ENCODE results near the gene MAD1L1. TPM values are rescaled to one million over a fixed set of nuclear protein-coding genes. Genes with fewer than 3 reads are reported as not detected.

Gene MAD1L1
- total RNA-seq, 4 donors from 2014 or later = 18.4 to 39.1 (median 25.7) TPM

DNA sequence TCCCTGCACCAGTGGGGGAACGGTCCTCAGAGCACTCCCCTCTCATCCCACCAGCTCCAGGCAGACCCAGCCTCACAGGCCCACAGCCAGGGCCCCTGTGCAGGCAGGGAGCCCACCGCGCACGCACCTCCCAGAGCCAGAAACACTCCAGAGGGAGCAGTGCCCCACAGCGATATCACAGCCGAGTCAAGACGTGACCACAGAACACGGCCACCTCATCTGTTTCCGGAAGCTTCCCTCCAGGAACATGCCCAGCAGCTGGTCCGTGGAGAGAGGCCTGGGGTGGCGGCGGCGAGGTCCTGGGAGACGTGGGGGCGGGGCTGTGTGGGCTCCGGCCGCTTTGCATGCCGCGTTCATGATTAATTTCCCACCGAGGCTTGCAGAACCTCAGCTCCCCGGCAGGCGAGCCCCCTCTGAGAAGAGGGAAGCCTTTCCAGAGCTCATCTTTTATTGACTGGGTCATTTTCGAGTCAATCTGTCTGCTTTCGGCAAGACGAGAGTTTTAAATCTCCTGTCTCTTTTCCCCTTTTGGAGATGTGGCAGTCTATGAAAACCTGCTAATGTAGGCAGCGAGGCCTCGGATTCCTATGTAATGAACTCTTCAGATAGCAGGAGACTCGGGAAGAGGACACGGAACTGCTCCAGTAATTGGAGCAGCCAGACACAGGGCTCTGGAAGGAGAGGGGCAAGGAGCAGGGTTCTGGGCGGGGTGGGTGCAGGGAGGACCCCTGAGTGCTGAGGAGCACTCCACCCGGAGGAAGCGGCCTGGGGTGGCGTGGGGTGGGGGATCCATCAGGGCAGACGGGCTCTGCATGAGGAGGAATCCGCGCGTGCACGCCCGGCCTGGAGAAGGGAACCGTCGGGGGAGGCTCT, 319.9 kb downstream of the MAD1L1 start:
- no peak for ATAC-seq (ENCODE audit: low FRiP score)
- TF ChIP-seq, protein P1, sequence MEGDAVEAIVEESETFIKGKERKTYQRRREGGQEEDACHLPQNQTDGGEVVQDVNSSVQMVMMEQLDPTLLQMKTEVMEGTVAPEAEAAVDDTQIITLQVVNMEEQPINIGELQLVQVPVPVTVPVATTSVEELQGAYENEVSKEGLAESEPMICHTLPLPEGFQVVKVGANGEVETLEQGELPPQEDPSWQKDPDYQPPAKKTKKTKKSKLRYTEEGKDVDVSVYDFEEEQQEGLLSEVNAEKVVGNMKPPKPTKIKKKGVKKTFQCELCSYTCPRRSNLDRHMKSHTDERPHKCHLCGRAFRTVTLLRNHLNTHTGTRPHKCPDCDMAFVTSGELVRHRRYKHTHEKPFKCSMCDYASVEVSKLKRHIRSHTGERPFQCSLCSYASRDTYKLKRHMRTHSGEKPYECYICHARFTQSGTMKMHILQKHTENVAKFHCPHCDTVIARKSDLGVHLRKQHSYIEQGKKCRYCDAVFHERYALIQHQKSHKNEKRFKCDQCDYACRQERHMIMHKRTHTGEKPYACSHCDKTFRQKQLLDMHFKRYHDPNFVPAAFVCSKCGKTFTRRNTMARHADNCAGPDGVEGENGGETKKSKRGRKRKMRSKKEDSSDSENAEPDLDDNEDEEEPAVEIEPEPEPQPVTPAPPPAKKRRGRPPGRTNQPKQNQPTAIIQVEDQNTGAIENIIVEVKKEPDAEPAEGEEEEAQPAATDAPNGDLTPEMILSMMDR (IDR thresholded peaks at IDR 0.05) = no peak
- DNase-seq (ENCODE audit: low spot score) = no peak

GRCh38 chr7:1911571-1911970, 321.2 kb downstream of the MAD1L1 start:
- DNase-seq (ENCODE audit: low spot score) = no peak
- no peak for ATAC-seq (ENCODE audit: low FRiP score)
- TF ChIP-seq, protein P1 (IDR thresholded peaks at IDR 0.05) = no peak

DNA sequence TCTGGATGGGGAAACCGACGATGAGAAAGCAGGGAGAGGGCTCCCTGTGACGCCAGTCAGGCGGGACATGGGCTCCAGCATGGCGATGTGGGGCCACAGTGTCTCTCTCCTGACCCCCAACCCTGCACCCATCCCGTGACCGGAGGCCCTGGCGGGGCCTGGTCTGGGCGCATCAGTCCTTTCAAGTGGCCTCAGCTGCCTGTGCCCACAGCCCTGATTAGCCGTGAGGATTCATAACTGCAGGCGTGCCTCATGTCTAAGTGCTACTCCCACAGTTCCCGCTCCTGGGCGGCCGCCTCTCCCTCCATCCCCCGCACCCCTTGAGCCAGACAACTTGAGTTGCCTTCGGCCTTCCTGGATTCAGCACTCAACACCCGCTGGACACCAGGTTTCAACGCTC, 321.9 kb downstream of the MAD1L1 start:
- TF ChIP-seq, protein P1 (IDR thresholded peaks at IDR 0.05) = no peak
- ATAC-seq (ENCODE audit: low FRiP score) (no peak), DNase-seq (ENCODE audit: low spot score) (no peak)

- ATAC-seq (ENCODE audit: low FRiP score) = no peak
- TF ChIP-seq, protein P1 (IDR thresholded peaks at IDR 0.05) = no peak
Observed at GRCh38 chr7:1910081-1910685, 322.6 kb downstream of the MAD1L1 start.

GRCh38 chr7:1909476-1909875, 323.3 kb downstream of the MAD1L1 start:
- TF ChIP-seq, protein P1 (IDR thresholded peaks at IDR 0.05) = no peak
- ATAC-seq (ENCODE audit: low FRiP score) (no peak), DNase-seq (ENCODE audit: low spot score) (no peak)

More at GRCh38 chr7:1910081-1910685, 322.6 kb downstream of the MAD1L1 start:
- DNase-seq (ENCODE audit: low spot score) = no peak

DNA sequence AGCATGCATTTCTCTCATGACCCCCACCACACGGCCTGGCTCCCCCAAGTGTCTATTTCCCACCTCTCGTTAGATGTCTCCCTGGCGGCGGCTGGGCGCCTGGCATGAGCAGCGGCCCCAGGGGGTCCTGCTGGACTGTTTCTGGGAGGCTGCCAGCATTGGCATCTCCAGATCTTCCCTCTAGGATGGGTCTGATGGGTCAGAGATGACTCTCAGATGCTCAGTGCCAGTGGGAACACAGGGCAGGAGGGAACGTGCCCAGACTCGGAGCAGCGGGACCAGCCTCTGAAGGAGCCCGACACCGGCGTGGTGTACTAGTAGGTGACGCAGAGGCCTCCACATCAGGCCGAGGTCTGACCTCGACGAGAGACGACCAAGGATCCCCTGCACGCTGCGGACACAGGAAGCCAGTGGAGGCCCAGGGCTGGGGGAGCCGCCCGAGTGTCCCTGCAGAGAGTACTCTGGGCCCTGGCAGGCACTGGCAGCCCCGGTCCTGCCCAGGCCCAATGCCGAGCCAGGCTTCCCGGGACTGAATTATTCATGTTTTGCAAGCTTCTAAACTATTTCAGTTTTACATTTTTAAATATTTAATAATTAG, 323.8 kb downstream of the MAD1L1 start:
- TF ChIP-seq, protein P1 (IDR thresholded peaks at IDR 0.05) = no peak
- DNase-seq (ENCODE audit: low spot score) = no peak
- ATAC-seq (ENCODE audit: low FRiP score) = no peak
